Measurements from ENCODE around the gene THY1. TPM values are rescaled to one million over a fixed set of nuclear protein-coding genes. Genes with fewer than 3 reads are reported as not detected.

The THY1 gene
- total and polyA plus RNA-seq, 5 experiments from 2014 or later, result not detected

DNA sequence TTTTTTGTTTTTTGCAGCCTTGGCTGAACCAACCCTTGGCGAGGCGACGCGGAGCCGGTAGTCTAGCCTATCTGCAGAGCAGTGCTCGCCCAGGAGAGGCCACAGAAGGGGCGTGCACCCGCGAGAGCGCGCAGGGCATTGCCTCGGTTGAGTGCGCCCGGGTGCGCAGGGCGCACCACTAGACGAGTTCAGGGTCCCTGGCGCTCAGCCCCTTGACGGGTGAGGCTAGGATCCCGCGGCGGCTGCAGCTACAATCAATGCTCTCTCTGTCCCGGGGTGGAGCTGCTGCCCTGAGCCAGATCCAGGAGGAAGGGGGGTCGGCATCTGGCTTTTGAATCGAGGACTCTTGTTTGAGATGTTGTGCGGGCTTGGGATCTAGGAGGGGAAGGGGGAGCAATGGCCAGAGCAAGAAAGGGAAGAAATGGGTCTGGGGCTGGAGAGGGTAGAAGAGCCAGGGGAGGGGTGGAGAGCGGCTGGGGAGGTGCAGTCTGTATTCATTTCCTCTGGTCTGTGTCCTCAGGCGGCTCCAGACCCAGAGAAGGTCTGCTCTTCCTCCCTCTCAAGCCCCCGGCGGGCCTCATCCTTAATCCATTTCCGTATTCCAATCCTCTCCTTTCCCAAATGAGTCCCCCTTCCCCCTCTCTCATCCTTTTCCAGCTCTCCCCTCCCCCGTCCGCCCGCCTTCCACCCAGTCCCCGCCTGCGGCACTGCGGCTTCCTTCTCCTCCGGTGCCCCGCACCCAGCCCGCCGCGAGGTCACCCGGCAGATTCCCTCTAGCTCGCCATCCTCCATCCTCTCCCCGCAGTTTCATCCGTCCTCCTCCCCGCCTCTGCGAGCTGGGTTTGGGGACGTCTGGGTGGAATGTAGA lies 797 bp downstream of the THY1 start:
- DNase-seq (no peak), ATAC-seq (peak in 1 of 2 donors; percentile 40)
- peak overlapping the region in 2 of 10 donors; percentile 7 to 49 for H3K27ac Mint-ChIP-seq
- peak overlapping the region in 8 of 10 donors; percentile 42 to 80 (median 72) for H3K4me3 Mint-ChIP-seq
- POLR2A ChIA-PET, result no interaction called here
- H3K36me3 Mint-ChIP-seq, result no peaks in the 10 kb centered on the region
- H3K9me3 Mint-ChIP-seq, result peaks cover 0 to 3% (median 0%) of the 10 kb centered on the region in 9 donors
- peaks cover 9 to 21% (median 17%) of the 10 kb centered on the region in 4 donors for H3K4me1 Mint-ChIP-seq
- peaks cover 26 to 64% (median 41%) of the 10 kb centered on the region in 5 donors for H3K27me3 Mint-ChIP-seq

DNA sequence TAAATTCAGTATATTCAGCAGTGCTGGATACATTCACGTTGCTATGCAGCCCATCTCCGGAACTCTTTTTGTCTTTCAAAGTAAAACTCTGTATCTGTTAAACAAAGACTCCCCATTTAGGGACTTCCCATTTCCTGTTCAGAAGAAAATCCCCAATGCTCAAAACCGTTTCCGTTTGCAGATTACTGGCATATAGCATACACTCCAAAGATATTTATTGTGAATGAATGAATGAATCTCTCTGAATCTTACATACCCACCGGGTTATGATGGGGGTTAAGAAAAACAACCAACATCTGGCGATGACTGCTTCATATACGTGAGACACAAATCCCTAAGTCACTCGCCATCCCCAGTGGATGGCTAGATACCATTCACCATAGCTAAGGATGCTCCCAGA lies 1.6 kb downstream of the THY1 start:
- peaks cover 26 to 64% (median 45%) of the 10 kb centered on the region in 5 donors for H3K27me3 Mint-ChIP-seq
- no peak for ATAC-seq
- H3K27ac Mint-ChIP-seq, result no peak overlapping the region
- H3K4me1 Mint-ChIP-seq, result peaks cover 9 to 21% (median 16%) of the 10 kb centered on the region in 4 donors
- POLR2A ChIA-PET, result no interaction called here
- no peak for DNase-seq
- H3K36me3 Mint-ChIP-seq, result no peaks in the 10 kb centered on the region
- H3K4me3 Mint-ChIP-seq, result peak overlapping the region in 5 of 10 donors; percentile 32 to 78 (median 71)
- H3K9me3 Mint-ChIP-seq, result peaks cover 0 to 3% (median 0%) of the 10 kb centered on the region in 9 donors

DNA sequence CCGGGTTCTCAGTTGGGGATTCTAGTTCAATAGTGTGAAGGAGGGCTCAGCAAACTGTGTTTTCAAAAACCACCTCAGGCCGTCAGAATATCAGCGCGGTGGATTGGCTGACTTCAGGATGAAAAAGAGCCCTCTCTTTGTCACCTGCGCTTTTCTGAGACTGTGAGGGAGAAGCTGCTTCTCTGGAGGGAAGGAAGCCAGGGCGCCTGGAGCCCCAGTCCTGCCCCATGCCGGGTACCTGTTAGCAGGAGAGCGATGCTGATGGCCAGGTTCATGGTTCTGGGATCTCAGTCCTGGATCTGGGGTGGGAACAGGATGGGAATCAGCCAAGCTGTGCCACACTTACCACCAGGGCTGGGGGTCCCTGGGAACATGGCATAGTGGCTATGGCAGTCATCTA lies 2.3 kb downstream of the THY1 start:
- POLR2A ChIA-PET, result no interaction called here
- Mint-ChIP-seq H3K27ac (no peak overlapping the region), H3K4me3 (no peak overlapping the region), H3K27me3 (peaks cover 22 to 64% (median 45%) of the 10 kb centered on the region in 5 donors), H3K9me3 (peaks cover 0 to 3% (median 0%) of the 10 kb centered on the region in 9 donors), H3K36me3 (no peaks in the 10 kb centered on the region), H3K4me1 (peaks cover 7 to 21% (median 14%) of the 10 kb centered on the region in 4 donors)
- DNase-seq (no peak), ATAC-seq (no peak)

DNA sequence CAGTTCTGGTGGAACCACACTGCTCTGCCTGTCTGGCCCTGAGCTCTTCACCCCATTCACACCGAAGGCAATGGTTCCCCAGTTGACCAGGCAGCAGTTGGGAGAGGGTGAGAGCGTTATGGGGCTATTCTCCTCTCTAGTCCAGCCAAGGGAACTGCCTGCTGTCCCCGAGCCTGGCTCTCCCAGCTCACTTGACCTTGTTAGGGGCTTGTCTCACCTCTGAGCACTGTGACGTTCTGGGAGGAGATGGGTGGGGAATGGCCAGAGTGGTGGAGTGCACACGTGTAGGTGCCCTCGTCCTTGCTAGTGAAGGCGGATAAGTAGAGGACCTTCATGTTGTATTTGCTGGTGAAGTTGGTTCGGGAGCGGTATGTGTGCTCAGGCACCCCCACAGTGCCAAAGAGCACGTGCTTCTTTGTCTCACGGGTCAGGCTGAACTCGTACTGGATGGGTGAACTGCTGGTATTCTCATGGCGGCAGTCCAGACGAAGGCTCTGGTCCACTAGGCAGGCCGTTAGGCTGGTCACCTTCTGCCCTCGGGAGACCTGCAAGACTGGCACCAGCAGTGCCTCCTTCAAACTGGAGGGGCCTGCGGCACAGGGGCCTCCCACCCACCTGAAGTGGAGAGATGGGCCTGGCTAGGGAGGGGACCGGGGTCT lies 3.0 kb downstream of the THY1 start:
- H3K9me3 Mint-ChIP-seq, result peaks cover 0 to 3% (median 0%) of the 10 kb centered on the region in 9 donors
- no peak for DNase-seq
- H3K36me3 Mint-ChIP-seq, result no peaks in the 10 kb centered on the region
- ATAC-seq, result no peak
- no peak overlapping the region for H3K27ac Mint-ChIP-seq
- H3K4me3 Mint-ChIP-seq, result no peak overlapping the region
- peaks cover 21 to 61% (median 41%) of the 10 kb centered on the region in 5 donors for H3K27me3 Mint-ChIP-seq
- peaks cover 7 to 21% (median 14%) of the 10 kb centered on the region in 4 donors for H3K4me1 Mint-ChIP-seq
- POLR2A ChIA-PET, result no interaction called here

DNA sequence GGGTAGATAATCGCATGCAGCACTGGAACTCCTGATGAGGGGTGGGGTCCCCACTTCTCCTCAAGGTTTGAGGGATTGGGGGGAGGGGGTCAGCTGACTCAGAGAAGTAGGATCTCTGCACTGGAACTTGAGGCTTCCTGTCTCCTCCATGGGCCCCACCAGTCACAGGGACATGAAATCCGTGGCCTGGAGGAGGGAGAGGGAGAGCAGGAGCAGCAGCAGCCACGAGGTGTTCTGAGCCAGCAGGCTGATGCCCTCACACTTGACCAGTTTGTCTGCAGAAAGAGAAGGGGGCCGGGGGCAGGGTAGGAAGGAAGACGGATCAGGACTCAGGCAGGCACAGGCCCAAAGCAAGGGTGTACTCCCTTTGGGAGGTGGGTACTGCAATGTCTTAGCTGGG lies 3.7 kb downstream of the THY1 start:
- peaks cover 17 to 54% (median 38%) of the 10 kb centered on the region in 5 donors for H3K27me3 Mint-ChIP-seq
- peaks cover 7 to 21% (median 14%) of the 10 kb centered on the region in 4 donors for H3K4me1 Mint-ChIP-seq
- H3K27ac Mint-ChIP-seq, result peak overlapping the region in 1 of 10 donors; percentile 7
- ATAC-seq (no peak), DNase-seq (no peak)
- no peak overlapping the region for H3K4me3 Mint-ChIP-seq
- peaks cover 0 to 4% (median 2%) of the 10 kb centered on the region in 3 donors for H3K36me3 Mint-ChIP-seq
- H3K9me3 Mint-ChIP-seq, result peaks cover 0 to 5% (median 3%) of the 10 kb centered on the region in 9 donors
- POLR2A ChIA-PET, result no interaction called here

DNA sequence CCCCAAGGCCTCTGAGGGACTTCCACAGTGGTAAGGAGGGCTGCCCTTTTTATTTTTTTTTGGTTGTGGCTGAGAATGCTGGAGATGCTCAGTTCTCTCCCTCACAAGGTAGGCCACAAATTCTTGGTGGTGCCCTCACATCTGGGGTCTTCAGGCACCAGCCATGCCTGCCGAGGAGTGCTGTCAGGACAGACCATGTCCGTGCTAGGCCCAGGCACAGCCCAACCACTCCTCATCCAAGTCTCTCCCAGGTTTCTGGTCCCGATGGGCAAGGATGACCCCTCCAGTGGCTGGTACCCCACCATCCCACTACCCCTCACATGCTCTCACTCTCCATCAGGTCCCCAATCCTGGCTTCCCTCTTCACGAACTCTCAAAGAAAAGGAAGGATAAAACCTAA lies 4.2 kb downstream of the THY1 start:
- DNase-seq (no peak), ATAC-seq (no peak)
- Mint-ChIP-seq H3K27me3 (peaks cover 15 to 49% (median 36%) of the 10 kb centered on the region in 5 donors), H3K4me1 (peaks cover 7 to 19% (median 14%) of the 10 kb centered on the region in 4 donors), H3K9me3 (peaks cover 0 to 7% (median 1%) of the 10 kb centered on the region in 9 donors), H3K4me3 (no peak overlapping the region), H3K27ac (peak overlapping the region in 1 of 10 donors; percentile 14), H3K36me3 (peaks cover 0 to 5% (median 2%) of the 10 kb centered on the region in 3 donors)
- POLR2A ChIA-PET, result no interaction called here

DNA sequence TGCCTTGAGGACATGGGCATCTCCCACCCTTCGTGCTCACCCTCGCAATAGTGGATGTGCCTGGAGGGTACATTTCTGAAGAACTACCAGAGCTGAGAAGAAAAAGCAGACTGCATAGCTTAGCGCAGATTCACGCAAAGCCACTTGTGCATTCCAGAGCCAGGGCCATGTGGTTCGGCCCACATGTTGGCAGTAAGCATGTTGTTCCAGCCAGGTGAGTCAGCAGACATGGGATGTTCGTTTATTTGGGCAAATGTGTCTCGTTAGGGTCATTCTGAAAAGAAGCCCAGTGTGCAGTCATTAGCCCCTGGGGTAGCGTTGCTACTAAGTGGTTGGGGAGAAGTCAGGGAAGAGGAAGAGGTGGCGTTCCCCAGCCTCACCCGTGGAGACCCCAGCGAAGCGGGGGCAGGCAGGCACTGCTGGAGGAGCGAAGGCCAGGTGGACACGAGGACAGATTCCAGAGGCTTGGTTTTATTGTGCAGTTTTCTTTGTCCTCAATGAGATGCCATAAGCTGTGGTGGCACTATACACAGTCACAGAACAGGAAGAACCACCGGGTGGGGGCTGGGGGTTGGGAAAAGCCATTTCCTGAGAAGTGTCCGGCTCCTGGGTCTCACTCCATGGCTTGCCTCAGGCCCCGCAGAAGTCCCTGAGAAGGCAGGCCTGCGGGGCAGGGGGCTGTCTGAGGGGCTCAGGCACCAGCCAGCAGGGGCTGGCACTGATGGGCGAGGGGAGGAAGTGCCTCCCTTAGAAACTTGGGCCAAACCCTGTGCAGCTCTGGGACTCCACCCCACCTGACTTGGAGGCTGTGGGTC lies 5.0 kb downstream of the THY1 start:
- Mint-ChIP-seq H3K4me1 (peaks cover 7 to 15% (median 13%) of the 10 kb centered on the region in 4 donors), H3K9me3 (peaks cover 0 to 11% (median 1%) of the 10 kb centered on the region in 9 donors), H3K4me3 (no peak overlapping the region), H3K27ac (no peak overlapping the region), H3K36me3 (peaks cover 0 to 5% (median 2%) of the 10 kb centered on the region in 3 donors), H3K27me3 (peaks cover 13 to 42% (median 33%) of the 10 kb centered on the region in 5 donors)
- POLR2A ChIA-PET, result no interaction called here
- no peak for DNase-seq
- no peak for ATAC-seq

DNA sequence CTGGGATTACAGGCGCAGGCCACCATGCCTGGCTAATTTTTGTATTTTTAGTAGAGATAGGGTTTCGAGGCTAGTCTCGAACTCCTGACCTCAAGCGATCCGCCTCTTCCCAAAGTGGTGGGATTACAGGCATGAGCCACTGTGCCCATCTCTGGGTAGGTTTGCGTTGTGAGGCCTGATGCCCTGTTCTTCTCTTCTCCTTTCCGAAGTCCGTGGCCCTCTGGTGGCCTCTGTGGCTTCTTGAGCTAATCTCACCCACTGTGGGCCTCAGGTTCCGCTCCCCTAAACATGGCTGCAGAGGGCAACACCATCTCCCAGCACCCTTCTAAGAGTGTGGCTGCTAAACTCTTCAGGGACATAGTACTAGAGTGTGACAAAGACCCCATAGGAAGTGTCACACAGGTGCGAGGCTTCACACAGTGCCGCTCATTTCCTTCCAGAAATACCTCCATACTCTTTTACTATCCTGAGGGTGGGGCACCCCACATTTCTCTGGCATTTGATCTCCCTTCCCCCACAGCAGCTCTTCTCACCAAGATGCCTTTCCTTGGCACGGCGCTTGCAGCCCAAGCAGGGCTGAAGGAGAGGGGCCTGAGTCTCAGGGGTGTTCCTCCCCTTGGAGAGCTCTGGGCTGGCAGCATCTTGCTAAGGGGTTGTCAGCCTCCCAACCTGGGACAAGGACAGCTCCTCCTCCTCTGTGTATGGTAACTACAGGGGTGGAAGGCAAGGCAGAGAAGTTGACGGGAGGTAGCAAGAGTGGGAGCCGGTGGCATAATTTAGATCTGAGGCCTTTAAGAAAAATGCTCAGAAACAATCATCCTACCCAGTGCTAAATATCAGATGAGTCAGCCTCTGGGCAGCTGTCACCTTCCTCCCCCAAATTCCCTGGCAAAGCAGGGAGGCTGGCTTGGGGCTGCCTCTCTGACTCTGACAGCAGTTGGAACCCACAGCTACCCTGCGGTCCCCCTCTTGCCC lies 6.1 kb downstream of the THY1 start:
- DNase-seq, result no peak
- Mint-ChIP-seq H3K9me3 (peaks cover 0 to 18% (median 4%) of the 10 kb centered on the region in 9 donors), H3K36me3 (peaks cover 0 to 12% (median 2%) of the 10 kb centered on the region in 3 donors), H3K4me1 (peaks cover 0 to 6% (median 3%) of the 10 kb centered on the region in 4 donors), H3K4me3 (no peak overlapping the region), H3K27ac (peak overlapping the region in 1 of 10 donors; percentile 56), H3K27me3 (peaks cover 7 to 33% (median 25%) of the 10 kb centered on the region in 5 donors)
- no peak for ATAC-seq
- POLR2A ChIA-PET, result no interaction called here

DNA sequence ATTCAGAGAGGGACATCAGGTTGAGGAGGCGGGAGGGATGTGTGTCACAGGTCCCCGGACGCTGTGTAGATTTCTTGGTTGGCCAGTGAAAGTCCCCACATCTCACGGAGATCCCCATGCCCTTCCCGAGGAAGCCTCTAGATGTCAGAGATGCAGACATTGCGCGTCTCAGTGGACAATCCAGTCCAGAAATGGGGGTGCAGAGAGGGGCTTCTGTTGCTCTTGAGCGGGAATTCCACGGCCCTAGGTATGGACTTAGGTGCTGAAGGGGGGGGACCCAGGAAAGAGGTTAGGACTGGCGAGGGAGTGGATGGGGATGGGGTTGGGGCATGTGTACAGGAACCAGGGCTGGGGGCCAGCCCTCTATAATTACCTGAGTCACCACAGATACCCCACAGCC lies 7.0 kb downstream of the THY1 start:
- no peak overlapping the region for H3K27ac Mint-ChIP-seq
- peaks cover 0 to 26% (median 23%) of the 10 kb centered on the region in 5 donors for H3K27me3 Mint-ChIP-seq
- H3K9me3 Mint-ChIP-seq, result peaks cover 0 to 18% (median 4%) of the 10 kb centered on the region in 9 donors
- H3K4me1 Mint-ChIP-seq, result no peaks in the 10 kb centered on the region
- POLR2A ChIA-PET, result no interaction called here
- DNase-seq, result no peak
- peaks cover 0 to 12% (median 2%) of the 10 kb centered on the region in 3 donors for H3K36me3 Mint-ChIP-seq
- H3K4me3 Mint-ChIP-seq, result no peak overlapping the region
- ATAC-seq, result no peak

DNA sequence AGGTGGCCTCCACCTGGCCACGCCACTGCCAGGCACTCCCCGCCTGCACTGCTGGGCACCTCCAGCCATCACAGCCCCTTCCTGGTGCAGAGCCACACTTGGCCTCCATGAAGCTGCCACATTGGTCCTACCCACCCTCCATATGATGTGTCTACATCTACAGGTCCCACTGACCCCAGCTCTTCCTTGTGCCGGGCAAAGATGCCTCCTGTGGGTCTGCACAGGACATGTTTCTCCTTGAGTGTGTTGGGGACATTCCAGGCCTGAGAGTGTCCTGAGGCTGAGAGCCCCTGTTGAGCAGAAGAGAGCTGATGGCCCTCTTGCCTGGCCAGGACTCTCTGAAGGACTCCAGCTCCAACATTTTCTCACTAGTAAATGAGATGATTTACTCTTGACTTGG lies 7.5 kb downstream of the THY1 start:
- no peak overlapping the region for H3K27ac Mint-ChIP-seq
- POLR2A ChIA-PET, result no interaction called here
- H3K27me3 Mint-ChIP-seq, result peaks cover 0 to 22% (median 20%) of the 10 kb centered on the region in 5 donors
- peaks cover 0 to 18% (median 4%) of the 10 kb centered on the region in 9 donors for H3K9me3 Mint-ChIP-seq
- DNase-seq, result no peak
- H3K4me1 Mint-ChIP-seq, result no peaks in the 10 kb centered on the region
- peaks cover 0 to 12% (median 2%) of the 10 kb centered on the region in 3 donors for H3K36me3 Mint-ChIP-seq
- H3K4me3 Mint-ChIP-seq, result no peak overlapping the region
- no peak for ATAC-seq

DNA sequence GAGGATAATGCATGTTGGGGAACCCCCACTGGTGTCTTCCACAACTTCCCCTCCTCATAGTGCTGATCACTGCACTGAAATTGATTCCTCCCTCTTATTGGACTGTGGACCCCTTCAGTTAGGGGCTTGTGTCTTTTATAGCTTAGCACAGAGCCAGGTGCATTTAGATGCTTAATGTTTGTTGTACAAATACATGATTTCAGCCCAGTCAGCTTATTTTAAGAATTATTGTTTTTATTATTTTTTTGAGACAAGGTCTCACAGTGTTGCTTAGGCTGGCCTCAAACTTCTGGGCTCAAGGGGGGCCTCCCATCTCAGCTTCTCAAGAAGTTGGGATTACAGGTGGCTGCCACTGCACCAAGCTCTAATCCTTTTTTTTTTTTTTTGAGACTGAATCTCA lies 8.2 kb downstream of the THY1 start:
- POLR2A ChIA-PET, result no interaction called here
- Mint-ChIP-seq H3K36me3 (peaks cover 0 to 12% (median 2%) of the 10 kb centered on the region in 3 donors), H3K27me3 (peaks cover 0 to 16% (median 12%) of the 10 kb centered on the region in 5 donors), H3K9me3 (peaks cover 0 to 18% (median 4%) of the 10 kb centered on the region in 9 donors), H3K4me1 (no peaks in the 10 kb centered on the region), H3K4me3 (no peak overlapping the region), H3K27ac (no peak overlapping the region)
- ATAC-seq (no peak), DNase-seq (no peak)
